ENCODE results near the gene ATG3. TPM values are rescaled to one million over a fixed set of nuclear protein-coding genes. Genes with fewer than 3 reads are reported as not detected.

ATG3 gene
- total RNA-seq, 1 experiment from 2014 or later, result 59.3 TPM

GRCh38 chr3:112500621-112501020, 61.1 kb downstream of the ATG3 start:
- H3K27ac Mint-ChIP-seq, result no peak overlapping the region
- H3K79me2 ChIP-seq (ENCODE audit: insufficient read depth, low read length), result no peaks in the 10 kb centered on the region
- no peaks in the 10 kb centered on the region for H3K79me1 ChIP-seq (ENCODE audit: insufficient read depth, low read depth, low read length, poor library complexity, severe bottlenecking)
- WGBS (ENCODE audit: extremely low coverage, insufficient read length, low lambda C conversion rate), result no CpG with 5 or more reads among the region's 2 CpGs
- H3K23me2 ChIP-seq (ENCODE audit: insufficient read length, low read depth, low read length, poor library complexity, severe bottlenecking), result no peaks in the 10 kb centered on the region
- H3K14ac ChIP-seq (ENCODE audit: insufficient read depth, low read length), result no peak overlapping the region
- H3K27me3 Mint-ChIP-seq (ENCODE audit: low read depth), result no peaks in the 10 kb centered on the region; the same call in 1 of the 2 replicates
- no peaks in the 10 kb centered on the region for H3K27me3 ChIP-seq (ENCODE audit: insufficient read depth, low read length)
- no peaks in the 10 kb centered on the region for H3K4me1 ChIP-seq (ENCODE audit: insufficient read depth, low read length)
- no peak overlapping the region for H3K18ac ChIP-seq (ENCODE audit: insufficient read length, low read depth, low read length)
- no peaks in the 10 kb centered on the region; a peak in 1 of 5 replicates for H3K9me3 Mint-ChIP-seq
- H3K4me1 Mint-ChIP-seq, result peaks cover 4 to 7% of the 10 kb centered on the region in 2 experiments; a peak in 3 of 4 replicates
- no peaks in the 10 kb centered on the region for H3K36me3 Mint-ChIP-seq (ENCODE audit: insufficient read depth in 1 of 3, low read depth in 3 of 3)
- no peak overlapping the region for H2AFZ ChIP-seq (ENCODE audit: low read length)
- H2BK20ac ChIP-seq (ENCODE audit: low read depth, low read length, poor library complexity, severe bottlenecking), result no peak overlapping the region
- no peak overlapping the region for H4K91ac ChIP-seq (ENCODE audit: insufficient read length, low read depth, low read length)
- H3K9me3 ChIP-seq (ENCODE audit: control insufficient read depth, low read depth, low read length), result no peaks in the 10 kb centered on the region
- no peak for TF ChIP-seq CTCF (conservative IDR thresholded peaks at IDR 0.05)
- H3K4me2 ChIP-seq (ENCODE audit: insufficient read depth, insufficient read length, low read length), result no peak overlapping the region
- no peak overlapping the region for H4K8ac ChIP-seq (replicated peaks; ENCODE audit: insufficient read length, low read depth, low read length)
- no peak overlapping the region for H3K23ac ChIP-seq (ENCODE audit: insufficient read length, low read depth, low read length)
- no peak overlapping the region for H2AK5ac ChIP-seq (ENCODE audit: insufficient read length, low read length)
- no peak overlapping the region for H2BK120ac ChIP-seq (ENCODE audit: low read depth, low read length, poor library complexity, severe bottlenecking)
- H3K4ac ChIP-seq (ENCODE audit: low read depth, low read length), result no peak overlapping the region
- no peaks in the 10 kb centered on the region for H4K20me1 ChIP-seq (ENCODE audit: control insufficient read depth, insufficient read depth, insufficient read length)
- no peak overlapping the region for H2BK5ac ChIP-seq (ENCODE audit: insufficient read length, low read length)
- no peak overlapping the region for H3K56ac ChIP-seq (ENCODE audit: insufficient read length, low read depth, low read length)
- no peak for DNase-seq
- no peak overlapping the region for H2BK12ac ChIP-seq (ENCODE audit: insufficient read length, low read depth, low read length)
- H3K4me3 Mint-ChIP-seq, result no peak overlapping the region
- no peak overlapping the region for H3K9ac ChIP-seq (ENCODE audit: extremely low read depth, insufficient read length, low read length)
- H3K27ac ChIP-seq (ENCODE audit: insufficient read length, low read depth, low read length), result no peak overlapping the region
- H3T11ph ChIP-seq (ENCODE audit: low read length), result no peak overlapping the region
- no peak overlapping the region for H4K5ac ChIP-seq (ENCODE audit: insufficient read length, low read depth, low read length)
- H2BK15ac ChIP-seq (ENCODE audit: low read depth, low read length), result no peak overlapping the region

All from H9 (cell line).